ENCODE measurements around the gene CDK3.
"Not testable (repeated sequence)": the region's sequence is repeated elsewhere in the genome, so short reads cannot be mapped to it uniquely, and the experiment has no call there.

The CDK3 gene

GRCh38 chr17:76038050-76038449 lies 37.4 kb downstream of the CDK3 start:
- Histone ChIP-seq H3K36me3 (ENCODE audit: control insufficient read depth, insufficient read depth, low read length) (peaks cover 18% of the 10 kb centered on the region), H3K9me3 (ENCODE audit: control insufficient read depth, low read length) (no peaks in the 10 kb centered on the region), H3K4me3 (ENCODE audit: low read length) (no peak overlapping the region), H3K4me1 (ENCODE audit: control insufficient read depth, insufficient read depth, low read length) (no peaks in the 10 kb centered on the region), H3K27me3 (ENCODE audit: control insufficient read depth, insufficient read depth, low read length) (no peaks in the 10 kb centered on the region), H3K9ac (ENCODE audit: low read length) (no peak overlapping the region)

DNA sequence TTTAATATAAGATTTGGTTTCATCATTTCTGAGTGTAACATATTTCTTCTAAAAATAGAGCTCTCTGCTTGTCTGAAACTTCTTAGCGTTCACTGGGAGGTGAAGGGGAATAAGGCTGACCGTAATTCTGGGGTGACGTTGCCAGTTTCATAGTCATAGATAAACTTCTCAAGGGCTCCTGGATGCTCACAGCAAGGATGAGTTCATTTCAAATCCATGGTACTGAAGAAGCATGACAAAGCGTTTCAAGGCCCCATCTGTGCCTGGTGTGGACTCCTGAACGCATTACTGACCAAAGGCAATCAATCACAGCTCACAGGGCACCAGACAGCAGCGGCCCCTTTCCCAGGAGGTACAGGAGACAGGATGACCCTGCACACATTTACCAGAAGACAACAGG lies 38.5 kb downstream of the CDK3 start:
- Histone ChIP-seq H3K4me1 (ENCODE audit: control insufficient read depth, insufficient read depth, low read length) (no peaks in the 10 kb centered on the region), H3K4me3 (ENCODE audit: low read length) (no peak overlapping the region), H3K9ac (ENCODE audit: low read length) (no peak overlapping the region), H3K36me3 (ENCODE audit: control insufficient read depth, insufficient read depth, low read length) (peaks cover 20% of the 10 kb centered on the region), H3K9me3 (ENCODE audit: control insufficient read depth, low read length) (no peaks in the 10 kb centered on the region), H3K27me3 (ENCODE audit: control insufficient read depth, insufficient read depth, low read length) (no peaks in the 10 kb centered on the region)

DNA sequence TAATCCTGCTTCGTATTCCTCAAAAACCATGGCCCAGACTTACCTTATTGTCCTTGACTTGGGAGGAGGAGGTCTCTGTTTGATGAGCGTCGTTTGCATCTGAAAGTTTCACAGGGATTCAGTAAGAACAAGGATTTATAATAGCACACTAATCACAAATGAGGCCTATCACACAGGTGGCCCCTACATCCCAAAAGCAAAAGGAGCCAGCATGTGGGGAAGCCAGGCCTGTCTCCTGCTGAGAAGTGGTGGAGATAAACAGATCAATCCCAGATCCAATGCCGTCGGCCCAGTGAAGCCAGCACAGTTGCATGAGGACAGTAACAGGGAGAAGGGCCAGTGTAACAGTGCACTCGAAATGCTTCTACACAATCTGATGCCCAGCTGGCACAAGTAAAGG lies 39.7 kb downstream of the CDK3 start:
- H3K4me1 ChIP-seq (ENCODE audit: control insufficient read depth, insufficient read depth, low read length) = no peaks in the 10 kb centered on the region
- H3K9ac ChIP-seq (ENCODE audit: low read length) = no peak overlapping the region
- H3K9me3 ChIP-seq (ENCODE audit: control insufficient read depth, low read length) = no peaks in the 10 kb centered on the region
- H3K36me3 ChIP-seq (ENCODE audit: control insufficient read depth, insufficient read depth, low read length) = peaks cover 26% of the 10 kb centered on the region
- no peaks in the 10 kb centered on the region for H3K27me3 ChIP-seq (ENCODE audit: control insufficient read depth, insufficient read depth, low read length)
- H3K4me3 ChIP-seq (ENCODE audit: low read length) = no peak overlapping the region

DNA sequence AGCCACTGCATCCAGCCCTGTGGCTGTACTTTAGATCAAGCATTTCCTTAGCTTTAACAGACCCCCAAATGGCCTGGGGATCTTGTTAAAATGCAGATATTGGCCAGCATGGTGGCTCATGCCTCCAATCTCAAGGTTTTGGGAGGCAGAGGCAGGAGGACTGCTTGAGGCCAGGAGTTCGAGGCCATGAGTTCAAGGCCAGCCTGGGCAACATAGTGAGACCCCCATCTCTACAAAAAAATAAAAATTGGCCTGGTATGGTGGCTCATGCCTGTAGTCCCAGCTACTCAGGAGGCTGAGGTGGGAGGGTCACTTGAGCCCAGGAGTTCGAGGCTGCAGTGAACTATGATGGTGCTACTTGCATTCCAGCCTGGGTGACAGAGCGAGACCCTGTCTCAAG lies 42.2 kb downstream of the CDK3 start:
- H3K36me3 ChIP-seq (ENCODE audit: control insufficient read depth, insufficient read depth, low read length) = peaks cover 21% of the 10 kb centered on the region
- not testable (repeated sequence) for H3K4me1 ChIP-seq (ENCODE audit: control insufficient read depth, insufficient read depth, low read length); H3K27me3 ChIP-seq (ENCODE audit: control insufficient read depth, insufficient read depth, low read length); H3K9ac ChIP-seq (ENCODE audit: low read length); H3K4me3 ChIP-seq (ENCODE audit: low read length); H3K9me3 ChIP-seq (ENCODE audit: control insufficient read depth, low read length)

GRCh38 chr17:76044475-76045007 lies 43.9 kb downstream of the CDK3 start:
- H3K27me3 ChIP-seq (ENCODE audit: control insufficient read depth, insufficient read depth, low read length); H3K9ac ChIP-seq (ENCODE audit: low read length); H3K4me1 ChIP-seq (ENCODE audit: control insufficient read depth, insufficient read depth, low read length); H3K4me3 ChIP-seq (ENCODE audit: low read length); H3K9me3 ChIP-seq (ENCODE audit: control insufficient read depth, low read length): not testable (repeated sequence)
- H3K36me3 ChIP-seq (ENCODE audit: control insufficient read depth, insufficient read depth, low read length) = peaks cover 24% of the 10 kb centered on the region

DNA sequence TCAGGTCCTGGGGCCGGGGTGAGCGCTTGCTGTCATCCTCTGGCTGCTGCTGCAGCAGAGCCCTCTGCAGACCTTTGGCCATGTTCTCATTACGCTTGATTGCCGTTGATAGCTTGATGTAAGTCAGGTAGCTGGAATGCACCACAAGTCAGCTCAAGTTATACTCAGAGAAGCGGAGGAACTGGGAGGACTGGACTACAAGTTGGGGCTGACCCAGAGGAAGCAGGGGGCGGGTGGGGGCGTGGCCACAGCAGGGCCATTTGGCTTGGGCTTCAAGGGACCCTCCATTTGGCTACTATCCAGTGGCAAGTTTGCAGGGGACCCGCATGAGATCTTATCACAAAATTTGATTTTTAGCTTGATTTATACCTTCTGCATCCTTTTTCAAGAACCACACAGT lies 45.4 kb downstream of the CDK3 start:
- Histone ChIP-seq H3K36me3 (ENCODE audit: control insufficient read depth, insufficient read depth, low read length) (peaks cover 23% of the 10 kb centered on the region), H3K9ac (ENCODE audit: low read length) (no peak overlapping the region), H3K9me3 (ENCODE audit: control insufficient read depth, low read length) (no peaks in the 10 kb centered on the region), H3K4me1 (ENCODE audit: control insufficient read depth, insufficient read depth, low read length) (peaks cover 6% of the 10 kb centered on the region), H3K4me3 (ENCODE audit: low read length) (no peak overlapping the region), H3K27me3 (ENCODE audit: control insufficient read depth, insufficient read depth, low read length) (no peaks in the 10 kb centered on the region)

DNA sequence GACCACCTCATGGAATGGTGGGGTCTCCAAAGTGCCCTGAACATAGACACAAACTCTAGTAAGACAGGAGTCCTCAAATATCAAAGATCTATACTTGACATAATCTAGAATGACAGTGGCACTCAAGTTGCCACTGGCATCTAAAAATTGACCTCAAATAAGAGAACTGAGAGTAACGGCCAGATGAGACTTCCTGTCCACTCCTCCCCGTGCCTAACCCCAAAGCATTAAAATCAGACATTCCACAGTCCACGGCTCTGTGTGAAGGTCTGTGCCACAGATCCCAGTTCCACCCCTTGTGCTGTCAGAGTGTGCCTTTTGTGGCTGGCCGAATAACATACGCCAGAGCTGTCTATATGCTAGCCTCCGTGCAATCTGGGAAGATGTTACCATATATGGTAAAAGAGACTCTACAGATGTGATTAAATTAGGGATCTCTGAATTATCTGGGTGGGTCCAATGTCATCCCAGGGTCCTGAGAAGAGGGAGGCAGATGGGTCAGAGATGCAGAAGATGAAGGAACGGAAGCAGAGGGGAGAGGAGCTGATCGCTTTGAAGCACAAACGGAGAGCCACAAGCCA lies 47.5 kb downstream of the CDK3 start:
- H3K9ac ChIP-seq (ENCODE audit: low read length) = no peak overlapping the region
- H3K27me3 ChIP-seq (ENCODE audit: control insufficient read depth, insufficient read depth, low read length) = no peaks in the 10 kb centered on the region
- H3K36me3 ChIP-seq (ENCODE audit: control insufficient read depth, insufficient read depth, low read length) = peaks cover 23% of the 10 kb centered on the region
- H3K4me1 ChIP-seq (ENCODE audit: control insufficient read depth, insufficient read depth, low read length) = peaks cover 11% of the 10 kb centered on the region
- H3K9me3 ChIP-seq (ENCODE audit: control insufficient read depth, low read length) = no peaks in the 10 kb centered on the region
- H3K4me3 ChIP-seq (ENCODE audit: low read length) = no peak overlapping the region

GRCh38 chr17:76048711-76049110 lies 48.1 kb downstream of the CDK3 start:
- H3K27me3 ChIP-seq (ENCODE audit: control insufficient read depth, insufficient read depth, low read length) = no peaks in the 10 kb centered on the region
- H3K9me3 ChIP-seq (ENCODE audit: control insufficient read depth, low read length) = no peaks in the 10 kb centered on the region
- H3K36me3 ChIP-seq (ENCODE audit: control insufficient read depth, insufficient read depth, low read length) = peaks cover 23% of the 10 kb centered on the region

DNA sequence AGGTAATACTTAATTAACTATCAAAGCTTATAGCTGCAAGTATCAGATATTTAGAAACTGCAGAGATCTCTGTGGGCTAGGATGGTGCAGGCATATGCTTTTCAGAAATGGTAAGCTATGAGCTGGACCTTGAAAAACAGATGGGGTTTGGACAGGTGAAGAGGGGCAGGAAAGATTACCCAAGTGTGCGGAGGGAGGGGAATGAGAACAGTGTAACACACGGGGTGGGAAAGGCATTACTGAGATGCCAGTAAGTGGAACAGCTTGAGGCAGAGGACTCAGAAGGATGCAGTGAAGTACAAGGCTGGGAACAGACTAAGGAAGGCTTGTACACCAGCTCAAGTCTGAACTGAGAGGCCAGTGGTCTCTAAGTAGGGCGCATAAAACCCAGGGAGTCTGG lies 48.6 kb downstream of the CDK3 start:
- peaks cover 21% of the 10 kb centered on the region for H3K4me1 ChIP-seq (ENCODE audit: control insufficient read depth, insufficient read depth, low read length)
- no peak overlapping the region for H3K9ac ChIP-seq (ENCODE audit: low read length)
- H3K27me3 ChIP-seq (ENCODE audit: control insufficient read depth, insufficient read depth, low read length) = no peaks in the 10 kb centered on the region
- peaks cover 19% of the 10 kb centered on the region for H3K36me3 ChIP-seq (ENCODE audit: control insufficient read depth, insufficient read depth, low read length)
- H3K9me3 ChIP-seq (ENCODE audit: control insufficient read depth, low read length) = no peaks in the 10 kb centered on the region
- no peak overlapping the region for H3K4me3 ChIP-seq (ENCODE audit: low read length)

More at GRCh38 chr17:76048711-76049110, 48.1 kb downstream of the CDK3 start:
- no peak overlapping the region for H3K4me3 ChIP-seq (ENCODE audit: low read length)
- H3K4me1 ChIP-seq (ENCODE audit: control insufficient read depth, insufficient read depth, low read length) = peaks cover 16% of the 10 kb centered on the region
- no peak overlapping the region for H3K9ac ChIP-seq (ENCODE audit: low read length)

DNA sequence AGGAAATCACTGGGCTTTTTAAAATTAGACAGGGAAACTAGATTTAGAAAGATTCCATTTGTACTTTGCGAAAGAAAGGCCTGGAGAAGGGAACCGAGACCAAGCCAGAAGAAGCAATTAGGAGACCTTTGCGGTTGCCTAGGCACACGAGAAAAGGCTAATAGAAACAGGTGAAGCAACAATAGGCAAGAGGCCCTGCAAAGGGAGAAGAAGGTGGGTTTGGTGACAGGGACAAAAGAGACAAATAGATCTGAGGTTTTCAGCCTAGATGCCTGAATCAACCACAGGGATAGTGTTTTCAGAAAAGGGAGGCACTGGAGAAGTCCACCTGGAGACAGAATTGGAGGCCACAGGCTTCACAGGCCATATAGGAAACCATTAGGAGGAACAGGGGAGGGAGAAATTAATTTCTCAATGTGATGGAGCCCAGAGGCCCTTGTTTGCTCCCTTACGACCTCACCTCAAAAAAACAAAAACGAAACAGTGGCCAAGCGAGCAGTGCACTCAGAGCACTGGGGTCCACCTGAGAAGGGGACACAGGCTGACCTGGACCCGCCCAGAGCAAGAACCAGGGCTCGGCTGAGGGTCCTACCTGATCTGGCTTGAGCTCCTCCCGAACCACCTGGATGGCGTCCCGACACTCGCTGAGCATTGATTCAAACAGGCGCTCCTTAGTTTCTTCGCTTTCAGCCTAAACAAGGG lies 49.3 kb downstream of the CDK3 start:
- Histone ChIP-seq H3K4me1 (ENCODE audit: control insufficient read depth, insufficient read depth, low read length) (peaks cover 21% of the 10 kb centered on the region), H3K27me3 (ENCODE audit: control insufficient read depth, insufficient read depth, low read length) (no peaks in the 10 kb centered on the region)

DNA sequence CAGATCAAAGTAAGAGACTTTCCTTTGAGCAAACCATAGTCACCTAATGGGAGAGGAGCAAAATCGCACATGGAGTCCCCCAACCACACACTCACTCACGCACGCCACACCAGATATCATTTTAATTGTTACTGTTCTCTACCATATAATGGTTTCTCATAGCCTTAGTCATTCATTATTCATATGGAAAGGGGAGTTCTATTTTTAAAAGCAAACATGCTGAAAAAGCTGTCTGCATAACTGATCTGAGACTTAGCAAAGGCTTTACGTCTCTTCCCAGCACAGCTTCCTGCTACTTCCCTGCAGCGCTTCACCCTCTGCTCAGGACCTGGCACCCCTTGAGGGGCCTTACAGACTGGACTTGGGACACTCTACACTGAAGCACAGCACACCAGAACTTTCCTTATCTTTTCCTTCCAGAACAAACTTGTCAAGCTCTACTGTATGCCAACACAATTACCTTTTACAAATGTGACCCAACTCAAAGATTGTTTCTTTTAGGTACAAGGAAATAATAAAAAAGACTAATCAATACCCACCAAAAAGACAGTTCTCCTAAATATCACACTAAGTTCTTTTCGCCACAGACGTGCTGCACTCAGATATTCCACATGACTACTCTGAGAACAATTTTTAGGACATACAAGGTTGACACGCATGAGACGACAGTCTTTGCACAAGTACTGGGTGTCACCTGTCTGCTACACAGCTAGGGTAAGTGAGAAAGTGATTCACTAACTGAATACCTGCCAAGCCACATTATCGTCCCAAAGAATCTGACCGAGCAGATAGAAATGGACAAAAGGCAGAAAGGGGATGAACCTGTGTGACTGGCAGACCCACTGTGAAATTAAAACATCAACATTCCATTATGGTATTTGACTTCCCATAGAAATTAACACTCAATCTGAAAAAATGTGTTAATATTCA lies 50.1 kb downstream of the CDK3 start:
- Histone ChIP-seq H3K36me3 (ENCODE audit: control insufficient read depth, insufficient read depth, low read length) (peaks cover 14% of the 10 kb centered on the region), H3K27me3 (ENCODE audit: control insufficient read depth, insufficient read depth, low read length) (no peaks in the 10 kb centered on the region), H3K4me3 (ENCODE audit: low read length) (no peak overlapping the region), H3K4me1 (ENCODE audit: control insufficient read depth, insufficient read depth, low read length) (peaks cover 21% of the 10 kb centered on the region), H3K9me3 (ENCODE audit: control insufficient read depth, low read length) (no peaks in the 10 kb centered on the region), H3K9ac (ENCODE audit: low read length) (no peak overlapping the region)

More for the DNA sequence above, 49.3 kb downstream of the CDK3 start:
- no peak overlapping the region for H3K9ac ChIP-seq (ENCODE audit: low read length)
- no peak overlapping the region for H3K4me3 ChIP-seq (ENCODE audit: low read length)
- no peaks in the 10 kb centered on the region for H3K9me3 ChIP-seq (ENCODE audit: control insufficient read depth, low read length)
- H3K36me3 ChIP-seq (ENCODE audit: control insufficient read depth, insufficient read depth, low read length) = peaks cover 14% of the 10 kb centered on the region

DNA sequence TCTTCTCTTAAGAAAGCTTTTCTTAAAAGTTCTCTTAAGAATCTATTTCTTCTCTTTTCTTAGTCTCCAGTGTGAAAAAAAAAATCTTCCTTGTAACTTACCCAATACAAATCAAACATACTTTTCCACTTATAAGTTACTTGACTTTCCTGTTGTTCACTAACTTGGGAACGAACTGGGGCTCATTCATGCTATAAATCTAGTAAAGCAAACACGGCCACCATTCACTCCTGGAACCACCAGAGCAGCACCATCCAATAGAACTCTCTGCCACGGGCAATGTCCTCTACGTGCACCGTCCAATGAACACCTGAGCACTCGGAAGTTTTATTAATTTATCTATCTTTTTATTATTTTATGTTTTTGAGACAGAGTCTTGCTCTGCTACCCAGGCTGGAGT lies 50.9 kb downstream of the CDK3 start:
- Histone ChIP-seq H3K9me3 (ENCODE audit: control insufficient read depth, low read length) (no peaks in the 10 kb centered on the region), H3K4me1 (ENCODE audit: control insufficient read depth, insufficient read depth, low read length) (peaks cover 21% of the 10 kb centered on the region), H3K4me3 (ENCODE audit: low read length) (no peak overlapping the region), H3K36me3 (ENCODE audit: control insufficient read depth, insufficient read depth, low read length) (peaks cover 21% of the 10 kb centered on the region), H3K9ac (ENCODE audit: low read length) (no peak overlapping the region), H3K27me3 (ENCODE audit: control insufficient read depth, insufficient read depth, low read length) (no peaks in the 10 kb centered on the region)

Data from mucosa of stomach (tissue), 1 donor.